Calu3 (cell line): ENCODE results near the gene SMOC2. TPM values are rescaled to one million over a fixed set of nuclear protein-coding genes. Genes with fewer than 3 reads are reported as not detected.

ENCODE experiments used
- BruUV-seq: library from RNA; stranded (reverse); fragments of 400-500 nt; replicated peaks from 2 replicates; lab custom pipeline; 2021; lab: Mats Ljungman, UMichigan
- CTCF ChIA-PET: fragments of 300-600 bp; sonication (Branson Sonifier 250); formaldehyde crosslinking; loops from one replicate; lab custom pipeline; 2022; ENCODE audit warnings: antibody characterized with exemption; lab: Charles Lee
- DNase-seq: peaks from one replicate; pipeline ENCODE4 v3.0.0; 2022
- H3K27ac Mint-ChIP-seq: one replicate; pipeline ENCODE4 v1.8.0; 2022; ENCODE audit warnings: mixed read lengths; ENCODE audit not compliant: unreplicated experiment
- H3K27me3 Mint-ChIP-seq: one replicate; pipeline ENCODE4 v1.8.0; 2022; ENCODE audit warnings: mixed read lengths; ENCODE audit not compliant: unreplicated experiment
- H3K36me3 Mint-ChIP-seq: one replicate; pipeline ENCODE4 v1.8.0; 2022; ENCODE audit warnings: mild to moderate bottlenecking, moderate library complexity, mixed read lengths; ENCODE audit not compliant: insufficient read depth, unreplicated experiment
- H3K4me1 Mint-ChIP-seq: one replicate; pipeline ENCODE4 v1.8.0; 2022; ENCODE audit warnings: mild to moderate bottlenecking, low read depth, mixed read lengths; ENCODE audit not compliant: unreplicated experiment
- H3K4me3 Mint-ChIP-seq: one replicate; pipeline ENCODE4 v1.8.0; 2022; ENCODE audit warnings: mild to moderate bottlenecking, low read depth, moderate library complexity, mixed read lengths; ENCODE audit not compliant: unreplicated experiment
- H3K9me3 Mint-ChIP-seq: one replicate; pipeline ENCODE4 v1.8.0; 2022; ENCODE audit warnings: low read depth, mixed read lengths; ENCODE audit not compliant: unreplicated experiment
- CTCF ChIP-seq: fragments of 200-600 bp; IDR thresholded peaks from one replicate; pipeline ENCODE4 v1.8.0; 2022; ENCODE audit warnings: antibody characterized with exemption; ENCODE audit not compliant: unreplicated experiment
- intact Hi-C: fragments of 100-400 bp; cut with micrococcal nuclease; formaldehyde crosslinking; loops from one replicate; pipeline ENCODE4 v1.10.0; 2022; ENCODE audit not compliant: unreplicated experiment
- total RNA-seq: library from RNA; stranded (reverse); gene quantifications from 2 replicates; pipeline ENCODE4 v1.2.3, GENCODE V29; 2022

SMOC2 gene
- total RNA-seq, 1 experiment from 2014 or later = 1.1 TPM

GRCh38 chr6:168447282-168447681, 6.3 kb downstream of the SMOC2 start:
- BruUV-seq = no TSS peak
- no peak for DNase-seq
- no peak for TF ChIP-seq CTCF
- Mint-ChIP-seq H3K27ac (no peak overlapping the region), H3K4me3 (no peak overlapping the region), H3K27me3 (peaks cover 59% of the 10 kb centered on the region), H3K36me3 (no peaks in the 10 kb centered on the region), H3K9me3 (no peaks in the 10 kb centered on the region), H3K4me1 (no peaks in the 10 kb centered on the region)
- intact Hi-C loops = no loop called here
- CTCF ChIA-PET = no interaction called here

GRCh38 chr6:168447700-168448099, 6.7 kb downstream of the SMOC2 start:
- Mint-ChIP-seq H3K27me3 (peaks cover 59% of the 10 kb centered on the region), H3K36me3 (no peaks in the 10 kb centered on the region), H3K27ac (no peak overlapping the region), H3K9me3 (no peaks in the 10 kb centered on the region), H3K4me3 (no peak overlapping the region), H3K4me1 (no peaks in the 10 kb centered on the region)
- CTCF ChIA-PET = no interaction called here
- no peak for TF ChIP-seq CTCF
- no peak for DNase-seq
- intact Hi-C loops = no loop called here
- BruUV-seq = no TSS peak

- CTCF ChIA-PET = no interaction called here
- TF ChIP-seq CTCF = no peak
- Mint-ChIP-seq H3K36me3 (no peaks in the 10 kb centered on the region), H3K27ac (no peak overlapping the region), H3K4me1 (no peaks in the 10 kb centered on the region), H3K9me3 (no peaks in the 10 kb centered on the region), H3K27me3 (peaks cover 60% of the 10 kb centered on the region), H3K4me3 (no peak overlapping the region)
- DNase-seq = no peak
- intact Hi-C loops = no loop called here
- BruUV-seq = no TSS peak
These were observed 7.4 kb downstream of the SMOC2 start for GRCh38 chr6:168448243-168448855.

- no peak overlapping the region for H3K4me3 Mint-ChIP-seq
These were observed 9.9 kb downstream of the SMOC2 start for GRCh38 chr6:168450917-168451316.

More at GRCh38 chr6:168450917-168451316, 9.9 kb downstream of the SMOC2 start:
- CTCF ChIA-PET = no interaction called here
- Mint-ChIP-seq H3K36me3 (no peaks in the 10 kb centered on the region), H3K9me3 (no peaks in the 10 kb centered on the region), H3K4me1 (no peaks in the 10 kb centered on the region), H3K27me3 (peaks cover 54% of the 10 kb centered on the region), H3K27ac (no peak overlapping the region)
- DNase-seq = no peak
- TF ChIP-seq CTCF = no peak
- intact Hi-C loops = no loop called here
- no TSS peak for BruUV-seq
